ENCODE measurements around the gene PLA2G4D.

PLA2G4D gene

GRCh38 chr15:42070976-42071350 lies 23.4 kb downstream of the PLA2G4D start:
- Histone ChIP-seq H3K4me3 (IDR thresholded peaks at IDR 0.05; ENCODE audit: insufficient read depth, low read depth, low read length) (no peak overlapping the region), H3K9ac (no peak overlapping the region), H3K36me3 (ENCODE audit: insufficient read depth) (no peaks in the 10 kb centered on the region), H4K20me1 (ENCODE audit: insufficient read depth) (no peaks in the 10 kb centered on the region), H2AFZ (ENCODE audit: low read depth) (no peak overlapping the region), H3K79me2 (ENCODE audit: insufficient read depth, low read depth) (no peaks in the 10 kb centered on the region), H3K4me2 (no peak overlapping the region), H3K27me3 (ENCODE audit: insufficient read depth, low read depth) (no peaks in the 10 kb centered on the region), H3K27ac (no peak overlapping the region), H3K4me1 (ENCODE audit: low read depth, poor library complexity, severe bottlenecking) (no peaks in the 10 kb centered on the region)
- TF ChIP-seq, protein P1, sequence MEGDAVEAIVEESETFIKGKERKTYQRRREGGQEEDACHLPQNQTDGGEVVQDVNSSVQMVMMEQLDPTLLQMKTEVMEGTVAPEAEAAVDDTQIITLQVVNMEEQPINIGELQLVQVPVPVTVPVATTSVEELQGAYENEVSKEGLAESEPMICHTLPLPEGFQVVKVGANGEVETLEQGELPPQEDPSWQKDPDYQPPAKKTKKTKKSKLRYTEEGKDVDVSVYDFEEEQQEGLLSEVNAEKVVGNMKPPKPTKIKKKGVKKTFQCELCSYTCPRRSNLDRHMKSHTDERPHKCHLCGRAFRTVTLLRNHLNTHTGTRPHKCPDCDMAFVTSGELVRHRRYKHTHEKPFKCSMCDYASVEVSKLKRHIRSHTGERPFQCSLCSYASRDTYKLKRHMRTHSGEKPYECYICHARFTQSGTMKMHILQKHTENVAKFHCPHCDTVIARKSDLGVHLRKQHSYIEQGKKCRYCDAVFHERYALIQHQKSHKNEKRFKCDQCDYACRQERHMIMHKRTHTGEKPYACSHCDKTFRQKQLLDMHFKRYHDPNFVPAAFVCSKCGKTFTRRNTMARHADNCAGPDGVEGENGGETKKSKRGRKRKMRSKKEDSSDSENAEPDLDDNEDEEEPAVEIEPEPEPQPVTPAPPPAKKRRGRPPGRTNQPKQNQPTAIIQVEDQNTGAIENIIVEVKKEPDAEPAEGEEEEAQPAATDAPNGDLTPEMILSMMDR (conservative IDR thresholded peaks at IDR 0.05; ENCODE audit: low read depth, low read length) = no peak

GRCh38 chr15:42070279-42070975 lies 23.9 kb downstream of the PLA2G4D start:
- H3K4me3 ChIP-seq (IDR thresholded peaks at IDR 0.05; ENCODE audit: insufficient read depth, low read depth, low read length) = no peak overlapping the region
- no peaks in the 10 kb centered on the region for H3K27me3 ChIP-seq (ENCODE audit: insufficient read depth, low read depth)
- H3K79me2 ChIP-seq (ENCODE audit: insufficient read depth, low read depth) = no peaks in the 10 kb centered on the region
- no peaks in the 10 kb centered on the region for H3K4me1 ChIP-seq (ENCODE audit: low read depth, poor library complexity, severe bottlenecking)
- H3K9ac ChIP-seq = no peak overlapping the region
- TF ChIP-seq, protein P1 (conservative IDR thresholded peaks at IDR 0.05; ENCODE audit: low read depth, low read length) = no peak
- H3K4me2 ChIP-seq = no peak overlapping the region
- H4K20me1 ChIP-seq (ENCODE audit: insufficient read depth) = no peaks in the 10 kb centered on the region
- H2AFZ ChIP-seq (ENCODE audit: low read depth) = no peak overlapping the region
- H3K27ac ChIP-seq = no peak overlapping the region
- no peaks in the 10 kb centered on the region for H3K36me3 ChIP-seq (ENCODE audit: insufficient read depth)

DNA sequence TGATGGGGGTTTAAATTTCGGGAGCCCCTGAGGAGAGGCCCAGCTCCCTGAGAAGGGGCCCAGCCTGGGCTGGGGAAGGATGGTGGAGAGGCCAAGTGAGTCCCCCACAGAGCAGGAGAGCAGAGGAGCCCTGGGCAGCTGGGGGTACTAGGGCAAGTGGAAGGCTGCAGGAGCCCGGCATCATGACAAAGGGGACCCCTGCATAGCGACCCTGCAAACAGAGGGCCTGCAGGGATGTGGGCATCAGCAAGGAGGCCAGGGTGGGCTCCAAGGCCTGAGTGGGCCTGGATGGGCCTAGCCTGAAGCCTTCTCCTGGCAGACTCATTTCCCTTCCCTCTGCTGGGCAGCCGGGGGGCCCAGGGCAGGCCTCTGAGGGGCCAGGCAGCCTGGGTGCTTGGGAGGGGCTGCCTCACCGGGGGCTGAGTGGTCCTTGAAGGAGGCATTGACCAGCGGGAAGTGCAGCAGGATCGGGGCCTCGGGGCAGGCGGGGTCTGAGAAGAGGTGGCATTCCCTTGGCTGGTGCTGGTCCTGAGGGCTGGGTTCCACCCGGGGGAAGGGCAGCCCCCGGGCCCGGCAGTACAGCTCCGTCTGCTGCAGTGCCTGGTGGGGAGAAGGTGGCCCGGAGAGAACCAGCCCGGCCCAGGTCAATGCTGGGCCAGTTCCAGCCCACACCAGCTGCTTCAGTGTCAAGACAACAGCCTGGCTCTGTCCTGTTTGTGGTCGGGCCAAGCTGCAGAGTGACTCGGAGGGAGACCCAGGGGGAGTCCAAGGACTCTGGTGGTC lies 24.7 kb downstream of the PLA2G4D start:
- no peaks in the 10 kb centered on the region for H3K79me2 ChIP-seq (ENCODE audit: insufficient read depth, low read depth)
- no peaks in the 10 kb centered on the region for H3K27me3 ChIP-seq (ENCODE audit: insufficient read depth, low read depth)
- TF ChIP-seq, protein P1 (conservative IDR thresholded peaks at IDR 0.05; ENCODE audit: low read depth, low read length) = no peak
- no peaks in the 10 kb centered on the region for H3K36me3 ChIP-seq (ENCODE audit: insufficient read depth)
- no peak overlapping the region for H3K27ac ChIP-seq
- no peak overlapping the region for H3K9ac ChIP-seq
- no peak overlapping the region for H3K4me3 ChIP-seq (IDR thresholded peaks at IDR 0.05; ENCODE audit: insufficient read depth, low read depth, low read length)
- no peak overlapping the region for H3K4me2 ChIP-seq
- no peaks in the 10 kb centered on the region for H4K20me1 ChIP-seq (ENCODE audit: insufficient read depth)
- no peak overlapping the region for H2AFZ ChIP-seq (ENCODE audit: low read depth)
- no peaks in the 10 kb centered on the region for H3K4me1 ChIP-seq (ENCODE audit: low read depth, poor library complexity, severe bottlenecking)

DNA sequence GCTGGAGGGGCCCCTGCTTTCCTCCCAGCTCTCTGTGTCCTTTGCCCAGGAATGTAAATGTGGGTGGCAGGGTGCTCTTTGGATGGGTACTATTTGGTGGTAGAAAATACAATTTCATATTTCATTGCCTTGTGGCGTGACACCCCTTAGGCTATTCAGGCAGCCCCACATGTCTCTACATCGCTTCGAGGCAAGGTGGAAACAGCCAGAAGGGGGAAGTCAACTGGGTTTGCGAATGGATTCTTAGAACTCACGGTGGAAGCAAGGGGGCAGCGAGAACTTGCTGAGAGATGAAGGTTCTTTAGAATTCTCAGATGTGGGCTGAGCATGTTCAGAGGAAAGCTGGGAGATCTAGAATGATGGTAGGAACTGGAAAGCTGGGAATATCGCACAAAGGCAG lies 25.3 kb downstream of the PLA2G4D start:
- Histone ChIP-seq H3K4me3 (IDR thresholded peaks at IDR 0.05; ENCODE audit: insufficient read depth, low read depth, low read length) (no peak overlapping the region), H3K79me2 (ENCODE audit: insufficient read depth, low read depth) (no peaks in the 10 kb centered on the region), H2AFZ (ENCODE audit: low read depth) (no peak overlapping the region), H4K20me1 (ENCODE audit: insufficient read depth) (no peaks in the 10 kb centered on the region), H3K4me2 (no peak overlapping the region), H3K4me1 (ENCODE audit: low read depth, poor library complexity, severe bottlenecking) (no peaks in the 10 kb centered on the region), H3K9ac (no peak overlapping the region), H3K27me3 (ENCODE audit: insufficient read depth, low read depth) (no peaks in the 10 kb centered on the region), H3K36me3 (ENCODE audit: insufficient read depth) (no peaks in the 10 kb centered on the region), H3K27ac (no peak overlapping the region)
- TF ChIP-seq, protein P1 (conservative IDR thresholded peaks at IDR 0.05; ENCODE audit: low read depth, low read length) = no peak
